Nephron progenitor cell (in vitro differentiated cells): Measurements from ENCODE around the gene CLECL1.

Experiments used
- DNase-seq: peaks from one replicate; pipeline ENCODE4 v3.0.0; 2021
- H3K27ac Mint-ChIP-seq: 2 replicates; pipeline ENCODE4 v1.8.0; 2021; ENCODE audit warnings: mild to moderate bottlenecking, moderate library complexity, mixed read lengths
- H3K27me3 Mint-ChIP-seq: 2 replicates; pipeline ENCODE4 v1.8.0; 2021; ENCODE audit warnings: mild to moderate bottlenecking, low read depth, mixed read lengths; ENCODE audit not compliant: poor library complexity
- H3K36me3 Mint-ChIP-seq: 2 replicates; pipeline ENCODE4 v1.8.0; 2021; ENCODE audit warnings: low read depth, mixed read lengths
- H3K4me1 Mint-ChIP-seq: 2 replicates; pipeline ENCODE4 v1.8.0; 2021; ENCODE audit warnings: mixed read lengths
- H3K4me3 Mint-ChIP-seq: 2 replicates; pipeline ENCODE4 v1.8.0; 2021; ENCODE audit warnings: mild to moderate bottlenecking, moderate library complexity, mixed read lengths
- H3K9me3 Mint-ChIP-seq: 2 replicates; pipeline ENCODE4 v1.8.0; 2021; ENCODE audit warnings: mild to moderate bottlenecking, moderate library complexity, mixed read lengths
- CTCF ChIP-seq: fragments of 200-600 bp; sonication (generic); IDR thresholded peaks from 2 replicates; pipeline ENCODE4 v1.5.0; 2021; ENCODE audit warnings: antibody characterized with exemption

Gene CLECL1

GRCh38 chr12:9732921-9733461 is at the start of gene CLECL1:
Gene CLECL1, minus strand, starts transcription at chr12:9733097.
- peaks cover 3% of the 10 kb centered on the region for H3K27me3 Mint-ChIP-seq
- H3K4me3 Mint-ChIP-seq: no peak within 1 kb of the TSS
- no peaks in the 10 kb centered on the region for H3K4me1 Mint-ChIP-seq
- no peak within 1 kb of the TSS for H3K27ac Mint-ChIP-seq
- H3K9me3 Mint-ChIP-seq: no peaks in the 10 kb centered on the region
- no peak for TF ChIP-seq CTCF
- no peak for DNase-seq
- H3K36me3 Mint-ChIP-seq: no peaks in the 10 kb centered on the region

DNA sequence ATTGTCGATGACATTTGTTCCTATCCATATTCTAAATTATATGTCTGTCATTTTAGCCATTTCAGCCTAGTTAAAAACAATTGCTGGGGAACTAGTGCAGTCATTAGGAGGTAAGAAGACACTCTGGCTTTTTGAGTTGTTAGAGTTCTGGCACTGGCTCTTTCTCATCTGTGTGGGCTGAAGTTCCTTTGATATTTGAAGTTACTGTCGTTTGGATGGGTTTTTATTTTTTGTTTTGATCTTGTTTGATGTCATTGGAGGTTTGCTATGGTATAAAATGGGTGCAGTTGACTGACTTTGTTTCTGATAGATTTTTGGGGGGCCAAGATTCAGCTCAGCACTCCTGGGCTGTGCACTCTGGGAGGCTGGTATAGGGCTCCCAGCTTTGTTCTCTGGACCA is 48.5 kb upstream of the CLECL1 start:
- no peaks in the 10 kb centered on the region for H3K36me3 Mint-ChIP-seq
- no peak overlapping the region for H3K27ac Mint-ChIP-seq
- TF ChIP-seq CTCF: no peak
- H3K4me1 Mint-ChIP-seq: no peaks in the 10 kb centered on the region
- H3K4me3 Mint-ChIP-seq: no peak overlapping the region
- H3K27me3 Mint-ChIP-seq: no peaks in the 10 kb centered on the region
- peaks cover 5% of the 10 kb centered on the region for H3K9me3 Mint-ChIP-seq
- DNase-seq: no peak

GRCh38 chr12:9779209-9779608 is 46.3 kb upstream of the CLECL1 start:
- no peaks in the 10 kb centered on the region for H3K27me3 Mint-ChIP-seq
- H3K4me1 Mint-ChIP-seq: no peaks in the 10 kb centered on the region
- no peak overlapping the region for H3K27ac Mint-ChIP-seq
- H3K9me3 Mint-ChIP-seq: peaks cover 5% of the 10 kb centered on the region
- no peak for TF ChIP-seq CTCF
- H3K36me3 Mint-ChIP-seq: no peaks in the 10 kb centered on the region
- DNase-seq: no peak
- H3K4me3 Mint-ChIP-seq: no peak overlapping the region

DNA sequence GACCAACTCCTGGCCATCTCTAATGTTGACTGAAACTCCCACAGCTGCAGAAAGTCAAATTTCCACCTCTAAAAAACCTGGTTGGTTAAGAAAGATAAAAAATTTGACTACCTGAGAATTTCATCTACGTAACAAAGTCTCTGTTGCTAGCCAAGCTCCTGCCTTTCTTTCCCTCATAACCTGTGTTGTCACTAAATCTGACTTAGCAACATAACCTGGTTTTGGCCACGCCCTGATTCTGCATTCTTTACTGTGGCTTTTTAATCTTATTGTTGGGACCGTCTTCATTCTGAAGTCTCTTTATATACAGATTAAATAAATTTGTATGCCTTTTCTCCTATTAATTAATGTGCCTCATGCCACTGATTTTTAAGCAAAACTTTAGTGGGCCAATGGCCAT is 43.9 kb upstream of the CLECL1 start:
- peaks cover 5% of the 10 kb centered on the region for H3K9me3 Mint-ChIP-seq
- no peaks in the 10 kb centered on the region for H3K27me3 Mint-ChIP-seq
- TF ChIP-seq CTCF: no peak
- DNase-seq: no peak
- no peak overlapping the region for H3K27ac Mint-ChIP-seq
- no peaks in the 10 kb centered on the region for H3K36me3 Mint-ChIP-seq
- no peaks in the 10 kb centered on the region for H3K4me1 Mint-ChIP-seq
- no peak overlapping the region for H3K4me3 Mint-ChIP-seq

DNA sequence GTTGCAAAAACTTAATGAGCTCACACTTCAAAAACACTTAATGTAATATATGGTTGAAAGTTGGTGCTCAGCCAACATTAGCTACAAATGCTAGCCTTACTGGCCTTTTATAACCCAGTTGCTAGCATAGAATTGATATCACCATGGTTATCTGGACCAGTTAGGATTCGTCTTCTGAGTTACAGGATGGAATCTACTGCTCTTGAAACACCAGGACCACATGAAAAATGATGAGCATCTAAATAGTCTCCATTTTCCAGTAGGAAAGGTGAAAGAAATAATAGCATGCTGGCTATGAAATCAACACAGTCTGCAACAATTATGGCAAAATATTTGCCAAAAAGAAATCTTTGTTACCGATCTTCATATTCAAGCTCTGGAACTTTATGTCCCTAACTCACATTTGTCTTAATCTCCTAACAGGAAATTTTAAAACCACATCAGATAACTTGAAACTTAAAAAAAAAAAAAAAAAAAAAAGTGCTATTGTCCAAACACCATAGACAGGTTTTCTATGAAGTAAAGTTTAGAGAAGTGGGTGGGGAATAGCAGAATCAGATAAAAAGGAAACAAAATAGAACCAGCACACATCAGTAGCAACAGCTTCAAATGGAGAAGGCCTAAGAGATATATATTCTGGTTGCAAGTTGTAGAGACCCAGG is 40.5 kb upstream of the CLECL1 start:
- TF ChIP-seq CTCF: no peak
- H3K4me1 Mint-ChIP-seq: no peaks in the 10 kb centered on the region
- H3K4me3 Mint-ChIP-seq: no peak overlapping the region
- no peaks in the 10 kb centered on the region for H3K36me3 Mint-ChIP-seq
- no peak overlapping the region for H3K27ac Mint-ChIP-seq
- no peaks in the 10 kb centered on the region for H3K9me3 Mint-ChIP-seq
- H3K27me3 Mint-ChIP-seq: no peaks in the 10 kb centered on the region
- DNase-seq: no peak

- no peaks in the 10 kb centered on the region for H3K9me3 Mint-ChIP-seq
- no peak overlapping the region for H3K27ac Mint-ChIP-seq
- H3K27me3 Mint-ChIP-seq: no peaks in the 10 kb centered on the region
- peaks cover 31% of the 10 kb centered on the region for H3K4me1 Mint-ChIP-seq
- DNase-seq: no peak
- H3K4me3 Mint-ChIP-seq: no peak overlapping the region
- H3K36me3 Mint-ChIP-seq: no peaks in the 10 kb centered on the region
- TF ChIP-seq CTCF: no peak
Observed at GRCh38 chr12:9763025-9763424, 30.1 kb upstream of the CLECL1 start.
